ENCODE measurements around the gene ERCC6L2. TPM values are rescaled to one million over a fixed set of nuclear protein-coding genes. Genes with fewer than 3 reads are reported as not detected.

The ERCC6L2 gene
- polyA plus RNA-seq, 1 donor from 2014 or later = 72.6 TPM

- H3K9ac ChIP-seq (ENCODE audit: low read length) = no peak overlapping the region
- H2AFZ ChIP-seq (ENCODE audit: low read depth, low read length) = no peak overlapping the region
- H3K4me3 ChIP-seq (ENCODE audit: low read length) = no peak overlapping the region
- H3K9me2 ChIP-seq (ENCODE audit: insufficient read depth, low read length) = no peaks in the 10 kb centered on the region
- H3F3A ChIP-seq (ENCODE audit: insufficient read depth, low read length, poor library complexity, severe bottlenecking) = no peaks in the 10 kb centered on the region
- H3K27ac ChIP-seq (ENCODE audit: low read length) = no peak overlapping the region
- H3K27me3 ChIP-seq (ENCODE audit: insufficient read depth, low read depth, low read length) = no peaks in the 10 kb centered on the region
- no peak overlapping the region for H3K4me2 ChIP-seq (ENCODE audit: low read length)
- H4K20me1 ChIP-seq (ENCODE audit: insufficient read depth) = no peaks in the 10 kb centered on the region
- TF ChIP-seq REST (IDR thresholded peaks at IDR 0.05; ENCODE audit: borderline replicate concordance) (no peak), SMC3 (conservative IDR thresholded peaks at IDR 0.05; ENCODE audit: poor library complexity) (no peak), TAF1 (IDR thresholded peaks at IDR 0.05; ENCODE audit: low read depth) (no peak), POLR2AphosphoS5 (IDR thresholded peaks at IDR 0.05) (no peak), CTCF (IDR thresholded peaks at IDR 0.05; ENCODE audit: poor library complexity, severe bottlenecking) (no peak), MXI1 (conservative IDR thresholded peaks at IDR 0.05; ENCODE audit: poor library complexity, severe bottlenecking) (no peak), EP300 (conservative IDR thresholded peaks at IDR 0.05; ENCODE audit: poor library complexity, severe bottlenecking) (no peak), RAD21 (conservative IDR thresholded peaks at IDR 0.05) (no peak), EZH2 (IDR thresholded peaks at IDR 0.05; ENCODE audit: borderline replicate concordance, insufficient read depth, low read length, poor library complexity, severe bottlenecking) (no peak)
- no peaks in the 10 kb centered on the region for H3K9me3 ChIP-seq (ENCODE audit: low read length)
- no peaks in the 10 kb centered on the region for H3K79me2 ChIP-seq (replicated peaks; ENCODE audit: insufficient read depth, low read length)
- no peaks in the 10 kb centered on the region for H3K36me3 ChIP-seq (ENCODE audit: insufficient read depth, low read length)
Observed at GRCh38 chr9:95836072-95836471, 39.4 kb upstream of the ERCC6L2 start.

- Histone ChIP-seq H3K9ac (ENCODE audit: low read length) (no peak overlapping the region), H2AFZ (ENCODE audit: low read depth, low read length) (no peak overlapping the region), H3K27me3 (ENCODE audit: insufficient read depth, low read depth, low read length) (no peaks in the 10 kb centered on the region), H3F3A (ENCODE audit: insufficient read depth, low read length, poor library complexity, severe bottlenecking) (no peaks in the 10 kb centered on the region), H3K79me2 (replicated peaks; ENCODE audit: insufficient read depth, low read length) (no peaks in the 10 kb centered on the region), H4K20me1 (ENCODE audit: insufficient read depth) (no peaks in the 10 kb centered on the region), H3K4me3 (ENCODE audit: low read length) (no peak overlapping the region), H3K27ac (ENCODE audit: low read length) (no peak overlapping the region), H3K4me2 (ENCODE audit: low read length) (no peak overlapping the region), H3K9me2 (ENCODE audit: insufficient read depth, low read length) (no peaks in the 10 kb centered on the region), H3K36me3 (ENCODE audit: insufficient read depth, low read length) (no peaks in the 10 kb centered on the region), H3K9me3 (ENCODE audit: low read length) (no peaks in the 10 kb centered on the region)
- TF ChIP-seq POLR2AphosphoS5 (IDR thresholded peaks at IDR 0.05) (no peak), TAF1 (IDR thresholded peaks at IDR 0.05; ENCODE audit: low read depth) (no peak), SMC3 (conservative IDR thresholded peaks at IDR 0.05; ENCODE audit: poor library complexity) (no peak), EP300 (conservative IDR thresholded peaks at IDR 0.05; ENCODE audit: poor library complexity, severe bottlenecking) (no peak), CTCF (IDR thresholded peaks at IDR 0.05; ENCODE audit: poor library complexity, severe bottlenecking) (no peak), REST (IDR thresholded peaks at IDR 0.05; ENCODE audit: borderline replicate concordance) (no peak), RAD21 (conservative IDR thresholded peaks at IDR 0.05) (no peak), EZH2 (IDR thresholded peaks at IDR 0.05; ENCODE audit: borderline replicate concordance, insufficient read depth, low read length, poor library complexity, severe bottlenecking) (no peak), MXI1 (conservative IDR thresholded peaks at IDR 0.05; ENCODE audit: poor library complexity, severe bottlenecking) (no peak)
Observed at GRCh38 chr9:95839012-95839411, 36.5 kb upstream of the ERCC6L2 start.

Measured in neural cell (in vitro differentiated cells).